Esophagus muscularis mucosa (tissue), 4 donors: ENCODE data around the gene MAD1L1. TPM values are rescaled to one million over a fixed set of nuclear protein-coding genes. Genes with fewer than 3 reads are reported as not detected.
"Not testable (repeated sequence)": the region's sequence is repeated elsewhere in the genome, so short reads cannot be mapped to it uniquely, and the experiment has no call there.

ENCODE experiments used
- DNase-seq: peaks from one replicate; pipeline ENCODE4 v3.0.0-alpha.2; 2017; ENCODE audit errors: extremely low spot score
- H3K27ac ChIP-seq, 4 donors: fragments of 200-600 bp; sonication (generic); replicated peaks in 1 of 4; 1 replicate in 3 of 4; 2 replicates in 1 of 4; pipeline ENCODE4 v1.5.1; 2016 to 2019; ENCODE audit warnings: mild to moderate bottlenecking in 1 of 4
- H3K27me3 ChIP-seq, 4 donors: fragments of 200-600 bp; sonication (generic); one replicate each; pipeline versions ENCODE4 v1.5.1 to v1.6.0; 2016 to 2019
- H3K36me3 ChIP-seq, 4 donors: fragments of 200-600 bp; sonication (generic); one replicate each; pipeline ENCODE4 v1.5.1; 2016 to 2019
- H3K4me1 ChIP-seq, 4 donors: fragments of 200-600 bp; sonication (generic); one replicate each; pipeline ENCODE4 v1.5.1; 2016 to 2019
- H3K4me3 ChIP-seq, 4 donors: fragments of 200-600 bp; sonication (generic); 1 replicate in 2 of 4; 2 replicates in 2 of 4; pipeline ENCODE4 v1.5.1; 2016 to 2019; ENCODE audit warnings: mild to moderate bottlenecking in 4 of 4, moderate library complexity in 1 of 4
- H3K9me3 ChIP-seq, 4 donors: fragments of 200-600 bp; sonication (generic); 1 replicate in 3 of 4; 2 replicates in 1 of 4; pipeline ENCODE4 v1.5.1; 2016 to 2019
- CTCF ChIP-seq, 3 experiments: fragments of 200-600 bp in 2 of 3; fragments of 450-650 bp in 1 of 3; sonication (generic) in 2 of 3; IDR thresholded peaks; one replicate each; pipeline ENCODE4 v1.5.1; 2017 to 2019; ENCODE audit warnings: antibody characterized with exemption in 3 of 3, mild to moderate bottlenecking in 2 of 3, moderate library complexity in 1 of 3
- EP300 ChIP-seq: sonication (generic); formaldehyde crosslinking; IDR thresholded peaks from one replicate; pipeline ENCODE4 v1.6.1; 2017; ENCODE audit warnings: antibody characterized with exemption
- POLR2A ChIP-seq: fragments of 450-650 bp; IDR thresholded peaks from one replicate; pipeline ENCODE4 v1.6.1; 2017; ENCODE audit warnings: antibody characterized with exemption, moderate library complexity, mild to moderate bottlenecking, low read depth
- POLR2AphosphoS5 ChIP-seq, 2 donors: sonication (generic); formaldehyde crosslinking; IDR thresholded peaks; one replicate each; pipeline ENCODE4 v1.6.1; 2017; ENCODE audit warnings: antibody characterized with exemption in 2 of 2
- WGBS: methylation state at CpG from one replicate; pipeline ENCODE4 v1.1.5; 2018; 5-methylcytosine and 5-hydroxymethylcytosine counted together
- intact Hi-C: fragments of 100-400 bp; cut with DNase I; formaldehyde crosslinking; loops from one replicate; pipeline ENCODE4 v1.15.1; 2023
- total RNA-seq, 4 donors: library from RNA; depleted of rRNA; stranded (reverse); fragments of >200 nt; gene quantifications; one replicate each; pipeline versions ENCODE4 v1.1.0 to v1.2.1, GENCODE V29; 2016

Gene MAD1L1
- total RNA-seq, 4 donors from 2014 or later: 22.2 to 33.1 (median 29.5) TPM

- 47% methylated on average over 13 of the region's 13 CpGs for WGBS
- intact Hi-C loops: no loop called here
- H3K27ac ChIP-seq: peak overlapping the region in 1 of 4 donors; percentile 19
- DNase-seq: no peak
- H3K4me1 ChIP-seq: peaks cover 5 to 15% (median 9%) of the 10 kb centered on the region in 4 donors
- no peaks in the 10 kb centered on the region for H3K27me3 ChIP-seq
- no peaks in the 10 kb centered on the region for H3K9me3 ChIP-seq
- H3K36me3 ChIP-seq: peaks cover 0 to 6% (median under 1%) of the 10 kb centered on the region in 4 donors
- H3K4me3 ChIP-seq: peak overlapping the region; percentile 30 to 39 (median 32)
- TF ChIP-seq POLR2A (no peak), CTCF (IDR thresholded peaks at IDR 0.05) (no peak), EP300 (no peak), POLR2AphosphoS5 (IDR thresholded peaks at IDR 0.05) (no peak)
Measured at GRCh38 chr7:2037808-2038522, 194.8 kb downstream of the MAD1L1 start.

- intact Hi-C loops: no loop called here
- Histone ChIP-seq H3K4me1 (peaks cover 5 to 15% (median 9%) of the 10 kb centered on the region in 4 donors), H3K4me3 (peak overlapping the region; percentile 30 to 39 (median 32)), H3K36me3 (no peaks in the 10 kb centered on the region), H3K9me3 (no peaks in the 10 kb centered on the region), H3K27me3 (no peaks in the 10 kb centered on the region), H3K27ac (peak overlapping the region in 1 of 4 donors; percentile 19)
- no peak for TF ChIP-seq EP300
- TF ChIP-seq POLR2A: no peak
- no peak for TF ChIP-seq POLR2AphosphoS5 (IDR thresholded peaks at IDR 0.05)
- TF ChIP-seq CTCF (IDR thresholded peaks at IDR 0.05): no peak
- WGBS: 75% methylated on average over 17 of the region's 17 CpGs
- no peak for DNase-seq
Measured at GRCh38 chr7:2037301-2037807, 195.4 kb downstream of the MAD1L1 start.

GRCh38 chr7:2036786-2037185 lies 196.0 kb downstream of the MAD1L1 start:
- DNase-seq: no peak
- H3K4me3 ChIP-seq: no peak overlapping the region
- WGBS: 91% methylated on average over 14 of the region's 20 CpGs
- TF ChIP-seq POLR2AphosphoS5 (IDR thresholded peaks at IDR 0.05) (no peak), EP300 (no peak), POLR2A (no peak), CTCF (IDR thresholded peaks at IDR 0.05) (no peak)
- no peaks in the 10 kb centered on the region for H3K9me3 ChIP-seq
- H3K27ac ChIP-seq: no peak overlapping the region
- H3K27me3 ChIP-seq: no peaks in the 10 kb centered on the region
- intact Hi-C loops: no loop called here
- H3K4me1 ChIP-seq: peaks cover 5 to 16% (median 11%) of the 10 kb centered on the region in 4 donors
- H3K36me3 ChIP-seq: no peaks in the 10 kb centered on the region

GRCh38 chr7:2036201-2036600 lies 196.5 kb downstream of the MAD1L1 start:
- intact Hi-C loops, DNase-seq, H3K36me3 ChIP-seq, H3K27ac ChIP-seq, H3K4me3 ChIP-seq, H3K27me3 ChIP-seq, H3K9me3 ChIP-seq: not testable (repeated sequence)
- WGBS: 92% methylated on average over 7 of the region's 16 CpGs
- H3K4me1 ChIP-seq: peaks cover 5 to 19% (median 13%) of the 10 kb centered on the region in 4 donors

GRCh38 chr7:2034291-2035201 lies 198.2 kb downstream of the MAD1L1 start:
- TF ChIP-seq CTCF (IDR thresholded peaks at IDR 0.05) (no peak), POLR2AphosphoS5 (IDR thresholded peaks at IDR 0.05) (no peak), EP300 (no peak), POLR2A (no peak)
- H3K27ac ChIP-seq: no peak overlapping the region
- H3K36me3 ChIP-seq: no peaks in the 10 kb centered on the region
- DNase-seq: no peak
- peaks cover 5 to 23% (median 15%) of the 10 kb centered on the region in 4 donors for H3K4me1 ChIP-seq
- intact Hi-C loops: no loop called here
- no peaks in the 10 kb centered on the region for H3K27me3 ChIP-seq
- no peak overlapping the region for H3K4me3 ChIP-seq
- peaks cover 0 to under 1% (median under 1%) of the 10 kb centered on the region in 4 donors for H3K9me3 ChIP-seq
- WGBS: 92% methylated on average over 20 of the region's 20 CpGs
